Fibroblast of the aortic adventitia (primary cell): ENCODE results near the gene TMEM204. TPM values are rescaled to one million over a fixed set of nuclear protein-coding genes. Genes with fewer than 3 reads are reported as not detected.

Source experiments
- DNase-seq: peaks from one replicate; pipeline ENCODE4 v3.0.0-alpha.2; 2010; ENCODE audit warnings: low read depth
- H3K4me3 ChIP-seq: 2 replicates; pipeline ENCODE4 v1.5.1; 2011; ENCODE audit warnings: low read depth, mild to moderate bottlenecking, control low read depth, low read length, moderate library complexity
- CTCF ChIP-seq: IDR thresholded peaks from 2 replicates; pipeline ENCODE4 v1.5.1; 2011; ENCODE audit warnings: mild to moderate bottlenecking, low read length, control low read depth, inconsistent platforms; ENCODE audit not compliant: insufficient read depth
- total RNA-seq: library from RNA; depleted of rRNA; stranded (reverse); fragments of >200 nt; gene quantifications from 2 replicates; pipeline ENCODE4 v1.2.3, GENCODE V29; 2012; ENCODE audit warnings: low replicate concordance

The TMEM204 gene
- total RNA-seq, 1 donor: 22.1 TPM

- no peak overlapping the region for H3K4me3 ChIP-seq
- DNase-seq: no peak
- no peak for TF ChIP-seq CTCF
Observed at GRCh38 chr16:1550696-1551095, 17.2 kb downstream of the TMEM204 start.

GRCh38 chr16:1551166-1551565 lies 17.7 kb downstream of the TMEM204 start:
- no peak for DNase-seq
- H3K4me3 ChIP-seq: no peak overlapping the region
- TF ChIP-seq CTCF: no peak

- no peak for TF ChIP-seq CTCF
- no peak overlapping the region for H3K4me3 ChIP-seq
- no peak for DNase-seq
Observed at GRCh38 chr16:1552129-1552528, 18.7 kb downstream of the TMEM204 start.

- DNase-seq: no peak
- TF ChIP-seq CTCF: no peak
- H3K4me3 ChIP-seq: no peak overlapping the region
Observed at GRCh38 chr16:1553946-1554825, 20.7 kb downstream of the TMEM204 start.

GRCh38 chr16:1554826-1555445 lies 21.5 kb downstream of the TMEM204 start:
- TF ChIP-seq CTCF: no peak
- DNase-seq: no peak
- H3K4me3 ChIP-seq: no peak overlapping the region

GRCh38 chr16:1556254-1556653 lies 22.8 kb downstream of the TMEM204 start:
- no peak for TF ChIP-seq CTCF
- DNase-seq: no peak
- no peak overlapping the region for H3K4me3 ChIP-seq
